Measurements from ENCODE around the gene PPP1R14B.

DNA sequence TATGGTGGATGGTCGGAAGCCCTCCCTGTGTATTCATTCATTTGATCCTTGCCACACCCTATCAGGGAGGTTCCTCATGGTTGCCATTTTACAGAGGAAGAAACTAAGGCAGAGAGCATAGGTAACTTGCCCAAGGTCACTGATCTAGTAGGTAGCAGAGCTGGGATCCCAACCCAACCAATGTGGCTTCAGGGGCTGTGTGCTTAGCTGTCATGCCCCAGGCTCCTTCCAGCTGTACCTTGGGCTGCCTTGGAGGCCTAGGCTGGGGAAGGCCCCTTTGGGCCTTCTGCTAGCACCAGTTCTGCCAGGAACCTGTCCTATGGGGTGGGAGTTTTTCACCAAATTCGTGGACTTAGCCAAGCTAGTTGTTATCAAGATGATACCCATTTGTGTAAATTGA is 29.1 kb upstream of the PPP1R14B start:
- TF ChIP-seq, protein P1, sequence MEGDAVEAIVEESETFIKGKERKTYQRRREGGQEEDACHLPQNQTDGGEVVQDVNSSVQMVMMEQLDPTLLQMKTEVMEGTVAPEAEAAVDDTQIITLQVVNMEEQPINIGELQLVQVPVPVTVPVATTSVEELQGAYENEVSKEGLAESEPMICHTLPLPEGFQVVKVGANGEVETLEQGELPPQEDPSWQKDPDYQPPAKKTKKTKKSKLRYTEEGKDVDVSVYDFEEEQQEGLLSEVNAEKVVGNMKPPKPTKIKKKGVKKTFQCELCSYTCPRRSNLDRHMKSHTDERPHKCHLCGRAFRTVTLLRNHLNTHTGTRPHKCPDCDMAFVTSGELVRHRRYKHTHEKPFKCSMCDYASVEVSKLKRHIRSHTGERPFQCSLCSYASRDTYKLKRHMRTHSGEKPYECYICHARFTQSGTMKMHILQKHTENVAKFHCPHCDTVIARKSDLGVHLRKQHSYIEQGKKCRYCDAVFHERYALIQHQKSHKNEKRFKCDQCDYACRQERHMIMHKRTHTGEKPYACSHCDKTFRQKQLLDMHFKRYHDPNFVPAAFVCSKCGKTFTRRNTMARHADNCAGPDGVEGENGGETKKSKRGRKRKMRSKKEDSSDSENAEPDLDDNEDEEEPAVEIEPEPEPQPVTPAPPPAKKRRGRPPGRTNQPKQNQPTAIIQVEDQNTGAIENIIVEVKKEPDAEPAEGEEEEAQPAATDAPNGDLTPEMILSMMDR (IDR thresholded peaks at IDR 0.05): no peak
- TF ChIP-seq POLR2A (IDR thresholded peaks at IDR 0.05) (no peak), POLR2AphosphoS5 (IDR thresholded peaks at IDR 0.05) (no peak)
